Measurements from ENCODE around the gene ARFGEF2. TPM values are rescaled to one million over a fixed set of nuclear protein-coding genes. Genes with fewer than 3 reads are reported as not detected.
"Not testable (repeated sequence)": the region's sequence is repeated elsewhere in the genome, so short reads cannot be mapped to it uniquely, and the experiment has no call there.

ARFGEF2 gene
- total RNA-seq, 1 experiment from 2014 or later = 32.9 TPM

- no peak for DNase-seq (ENCODE audit: low read depth in 1 of 2, low spot score in 2 of 2)
- no peaks in the 10 kb centered on the region for H3K27me3 ChIP-seq (replicated peaks)
- no peak overlapping the region for H3K4me3 ChIP-seq
- H3K9me3 ChIP-seq (replicated peaks) = no peaks in the 10 kb centered on the region
- no peak overlapping the region for H3K27ac ChIP-seq
- H3K36me3 ChIP-seq = peaks cover 45% of the 10 kb centered on the region
- H3K4me1 ChIP-seq (replicated peaks) = no peaks in the 10 kb centered on the region
Measured at GRCh38 chr20:48959899-48960550, 38.5 kb downstream of the ARFGEF2 start.

GRCh38 chr20:48962421-48962820, 40.9 kb downstream of the ARFGEF2 start:
- H3K36me3 ChIP-seq = peaks cover 45% of the 10 kb centered on the region
- no peaks in the 10 kb centered on the region; the same call in 1 of the 2 replicates for H3K4me1 ChIP-seq (replicated peaks)
- H3K4me3 ChIP-seq = no peak overlapping the region
- DNase-seq (ENCODE audit: low read depth in 1 of 2, low spot score in 2 of 2) = no peak
- no peaks in the 10 kb centered on the region for H3K9me3 ChIP-seq (replicated peaks)
- H3K27ac ChIP-seq = no peak overlapping the region
- H3K27me3 ChIP-seq (replicated peaks) = no peaks in the 10 kb centered on the region

GRCh38 chr20:48962976-48963771, 41.7 kb downstream of the ARFGEF2 start:
- Histone ChIP-seq H3K4me3 (no peak overlapping the region), H3K36me3 (peaks cover 41% of the 10 kb centered on the region), H3K9me3 (replicated peaks) (no peaks in the 10 kb centered on the region), H3K27me3 (replicated peaks) (no peaks in the 10 kb centered on the region), H3K4me1 (replicated peaks) (no peaks in the 10 kb centered on the region; the same call in 1 of the 2 replicates), H3K27ac (no peak overlapping the region)
- no peak for DNase-seq (ENCODE audit: low read depth in 1 of 2, low spot score in 2 of 2)

- Histone ChIP-seq H3K27ac (no peak overlapping the region), H3K36me3 (peaks cover 52% of the 10 kb centered on the region), H3K27me3 (replicated peaks) (no peaks in the 10 kb centered on the region), H3K9me3 (replicated peaks) (no peaks in the 10 kb centered on the region), H3K4me1 (replicated peaks) (no peaks in the 10 kb centered on the region; the same call in 1 of the 2 replicates), H3K4me3 (no peak overlapping the region)
- no peak for DNase-seq (ENCODE audit: low read depth in 1 of 2, low spot score in 2 of 2)
Measured at GRCh38 chr20:48965189-48965910, 43.8 kb downstream of the ARFGEF2 start.

- Histone ChIP-seq H3K27ac (no peak overlapping the region), H3K9me3 (replicated peaks) (no peaks in the 10 kb centered on the region), H3K27me3 (replicated peaks) (no peaks in the 10 kb centered on the region), H3K36me3 (peaks cover 73% of the 10 kb centered on the region), H3K4me1 (replicated peaks) (no peaks in the 10 kb centered on the region), H3K4me3 (no peak overlapping the region)
- no peak for DNase-seq (ENCODE audit: low read depth in 1 of 2, low spot score in 2 of 2)
Measured at GRCh38 chr20:48970681-48971365, 49.3 kb downstream of the ARFGEF2 start.

GRCh38 chr20:48971956-48972355, 50.4 kb downstream of the ARFGEF2 start:
- H3K9me3 ChIP-seq (replicated peaks) = no peaks in the 10 kb centered on the region
- no peaks in the 10 kb centered on the region for H3K27me3 ChIP-seq (replicated peaks)
- H3K4me1 ChIP-seq (replicated peaks) = no peaks in the 10 kb centered on the region
- H3K27ac ChIP-seq = no peak overlapping the region
- DNase-seq (ENCODE audit: low read depth in 1 of 2, low spot score in 2 of 2) = no peak
- no peak overlapping the region for H3K4me3 ChIP-seq
- peaks cover 72% of the 10 kb centered on the region for H3K36me3 ChIP-seq

GRCh38 chr20:48972816-48973215, 51.3 kb downstream of the ARFGEF2 start:
- DNase-seq (ENCODE audit: low read depth in 1 of 2, low spot score in 2 of 2) = no peak
- no peaks in the 10 kb centered on the region for H3K27me3 ChIP-seq (replicated peaks)
- no peaks in the 10 kb centered on the region for H3K4me1 ChIP-seq (replicated peaks)
- peaks cover 73% of the 10 kb centered on the region for H3K36me3 ChIP-seq
- H3K4me3 ChIP-seq = no peak overlapping the region
- H3K27ac ChIP-seq = no peak overlapping the region
- no peaks in the 10 kb centered on the region for H3K9me3 ChIP-seq (replicated peaks)

GRCh38 chr20:48975955-48976354, 54.4 kb downstream of the ARFGEF2 start:
- no peak for DNase-seq (ENCODE audit: low read depth in 1 of 2, low spot score in 2 of 2)
- Histone ChIP-seq H3K27ac (no peak overlapping the region), H3K4me3 (no peak overlapping the region), H3K4me1 (replicated peaks) (no peaks in the 10 kb centered on the region), H3K9me3 (replicated peaks) (no peaks in the 10 kb centered on the region), H3K36me3 (peaks cover 55% of the 10 kb centered on the region), H3K27me3 (replicated peaks) (no peaks in the 10 kb centered on the region)

- H3K4me3 ChIP-seq; H3K27ac ChIP-seq; DNase-seq (ENCODE audit: low read depth in 1 of 2, low spot score in 2 of 2); H3K9me3 ChIP-seq (replicated peaks); H3K27me3 ChIP-seq (replicated peaks); H3K4me1 ChIP-seq (replicated peaks): not testable (repeated sequence)
- H3K36me3 ChIP-seq = peaks cover 52% of the 10 kb centered on the region
Measured at GRCh38 chr20:48979980-48980379, 58.5 kb downstream of the ARFGEF2 start.

- Histone ChIP-seq H3K4me1 (replicated peaks) (peaks cover 3% of the 10 kb centered on the region; the same call in 1 of the 2 replicates), H3K36me3 (peaks cover 63% of the 10 kb centered on the region), H3K27ac (no peak overlapping the region), H3K9me3 (replicated peaks) (no peaks in the 10 kb centered on the region), H3K27me3 (replicated peaks) (no peaks in the 10 kb centered on the region), H3K4me3 (no peak overlapping the region)
- no peak for DNase-seq (ENCODE audit: low read depth in 1 of 2, low spot score in 2 of 2)
Measured at GRCh38 chr20:48983423-48984400, 62.2 kb downstream of the ARFGEF2 start.

- Histone ChIP-seq H3K4me3 (no peak overlapping the region), H3K9me3 (replicated peaks) (no peaks in the 10 kb centered on the region), H3K36me3 (peaks cover 73% of the 10 kb centered on the region), H3K4me1 (replicated peaks) (peaks cover 3% of the 10 kb centered on the region; the same call in 1 of the 2 replicates), H3K27ac (no peak overlapping the region), H3K27me3 (replicated peaks) (no peaks in the 10 kb centered on the region)
- DNase-seq (ENCODE audit: low read depth in 1 of 2, low spot score in 2 of 2) = no peak
Measured at GRCh38 chr20:48984575-48985219, 63.2 kb downstream of the ARFGEF2 start.

- DNase-seq (ENCODE audit: low read depth in 1 of 2, low spot score in 2 of 2) = no peak
- H3K27ac ChIP-seq = no peak overlapping the region
- no peaks in the 10 kb centered on the region for H3K27me3 ChIP-seq (replicated peaks)
- no peak overlapping the region for H3K4me3 ChIP-seq
- no peaks in the 10 kb centered on the region for H3K9me3 ChIP-seq (replicated peaks)
- H3K4me1 ChIP-seq (replicated peaks) = peaks cover 3% of the 10 kb centered on the region; the same call in 1 of the 2 replicates
- H3K36me3 ChIP-seq = peaks cover 89% of the 10 kb centered on the region
Measured at GRCh38 chr20:48986899-48987298, 65.4 kb downstream of the ARFGEF2 start.

Measured in SJSA1 (cell line).